DMS79 (cell line): ENCODE data around the gene SMIM26.
"Not testable (repeated sequence)": the region's sequence is repeated elsewhere in the genome, so short reads cannot be mapped to it uniquely, and the experiment has no call there.

Experiments
- DNase-seq: peaks from one replicate; lab custom pipeline; 2025; lab: John Stamatoyannopoulos, UW

The SMIM26 gene, protein sequence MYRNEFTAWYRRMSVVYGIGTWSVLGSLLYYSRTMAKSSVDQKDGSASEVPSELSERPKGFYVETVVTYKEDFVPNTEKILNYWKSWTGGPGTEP

DNA sequence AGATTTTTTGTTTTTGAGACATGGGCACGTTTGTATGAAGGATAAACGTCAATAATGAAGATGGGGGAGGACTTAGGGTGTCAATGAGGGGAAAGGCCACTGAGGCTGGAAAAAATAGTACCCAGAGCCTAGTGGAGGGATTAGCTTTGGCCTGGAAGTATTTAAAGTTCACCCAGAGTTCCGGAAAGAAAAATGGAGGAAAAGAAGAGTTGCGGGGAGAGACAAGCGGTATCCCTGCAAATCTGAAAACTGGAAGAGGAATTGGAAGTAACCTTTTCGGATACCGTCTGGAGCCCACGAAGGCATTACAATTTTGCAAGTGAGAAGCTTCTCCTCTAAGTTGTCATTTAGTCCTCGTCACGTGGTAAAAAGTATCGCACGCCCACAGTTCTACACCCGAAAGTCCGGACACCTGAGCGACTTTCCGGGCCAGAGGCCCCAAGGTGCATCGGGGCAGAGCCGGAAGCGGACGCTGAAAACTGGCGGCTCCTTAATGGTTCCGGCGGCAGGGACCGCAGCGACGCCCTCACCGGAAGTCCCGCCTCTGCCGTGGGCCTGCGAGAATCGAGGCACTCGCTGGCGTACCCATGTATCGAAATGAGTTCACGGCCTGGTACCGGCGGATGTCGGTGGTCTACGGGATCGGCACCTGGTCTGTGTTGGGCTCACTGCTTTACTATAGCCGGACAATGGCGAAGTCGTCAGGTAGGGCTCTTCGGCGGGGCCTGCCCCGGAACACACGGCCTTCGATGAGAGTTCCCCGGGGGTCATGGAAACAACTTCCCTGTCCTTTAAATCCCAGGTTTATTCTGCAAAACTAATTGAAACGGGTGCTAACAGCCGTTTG, at the start of gene SMIM26:
TSS of gene SMIM26 (plus strand) at position 541 of the 847 bp plus-strand sequence. CDS start at position 588, 47 bp downstream.
- peak; percentile 82 for DNase-seq

DNA sequence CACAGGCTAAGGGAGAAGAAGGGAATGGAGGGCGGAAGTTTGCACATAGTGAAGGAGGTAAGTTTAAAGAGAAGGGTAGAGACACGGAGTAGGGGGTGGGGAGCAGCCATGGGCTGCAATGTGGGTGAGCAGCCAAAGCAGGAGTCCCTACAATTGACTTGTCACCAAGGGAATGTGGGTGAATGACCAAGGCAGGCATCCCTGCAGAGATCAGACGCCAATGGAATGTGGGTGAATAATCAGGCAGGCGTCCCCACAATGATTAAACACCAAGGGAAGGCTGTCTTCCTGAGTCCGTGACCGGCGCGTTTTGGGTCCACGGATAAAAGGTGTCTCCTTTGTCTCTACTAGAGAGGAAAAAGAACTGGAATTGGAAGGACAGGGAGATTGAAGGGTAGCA, 45.2 kb upstream of the SMIM26 start:
- DNase-seq, result not testable (repeated sequence)

DNA sequence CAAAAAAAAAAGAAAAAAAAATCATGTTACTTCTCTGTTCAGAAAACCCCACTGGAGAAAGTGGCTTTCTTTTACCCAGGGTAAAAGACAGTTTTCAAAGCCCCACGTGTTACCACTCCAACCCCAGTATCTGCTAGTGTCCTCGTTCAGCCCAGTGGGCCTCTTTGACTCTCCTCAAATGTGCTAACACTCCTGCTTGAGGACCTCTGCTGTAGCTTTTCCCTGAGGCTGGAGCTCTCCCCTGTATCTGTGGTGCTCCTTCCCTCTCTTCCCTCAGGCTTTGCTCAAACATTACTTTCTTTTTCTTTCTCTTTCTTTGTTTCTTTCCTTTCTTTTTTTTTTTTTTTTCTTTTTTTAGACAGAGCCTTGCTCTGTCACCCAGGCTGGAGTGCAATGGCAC, 44.2 kb upstream of the SMIM26 start:
- DNase-seq, result no peak

DNA sequence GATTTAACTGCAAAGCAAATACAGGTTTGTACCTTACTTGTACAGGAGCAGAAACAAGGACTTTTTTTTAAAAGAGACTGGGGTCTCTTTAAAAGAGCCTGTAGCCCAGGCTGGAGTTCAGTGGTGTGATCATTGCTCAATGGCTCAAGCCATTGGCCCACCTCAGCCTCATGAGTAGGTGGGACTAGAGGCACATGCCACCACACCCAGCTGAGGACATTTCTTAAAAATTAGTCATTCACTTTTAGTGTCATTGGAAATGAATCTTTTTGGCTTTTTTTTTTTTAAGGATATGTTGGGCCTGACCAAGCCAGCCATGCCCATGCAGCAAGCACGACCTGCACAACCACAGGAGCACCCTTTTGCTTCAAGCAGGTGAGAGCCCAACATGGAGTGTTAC, 42.6 kb upstream of the SMIM26 start:
- no peak for DNase-seq

DNA sequence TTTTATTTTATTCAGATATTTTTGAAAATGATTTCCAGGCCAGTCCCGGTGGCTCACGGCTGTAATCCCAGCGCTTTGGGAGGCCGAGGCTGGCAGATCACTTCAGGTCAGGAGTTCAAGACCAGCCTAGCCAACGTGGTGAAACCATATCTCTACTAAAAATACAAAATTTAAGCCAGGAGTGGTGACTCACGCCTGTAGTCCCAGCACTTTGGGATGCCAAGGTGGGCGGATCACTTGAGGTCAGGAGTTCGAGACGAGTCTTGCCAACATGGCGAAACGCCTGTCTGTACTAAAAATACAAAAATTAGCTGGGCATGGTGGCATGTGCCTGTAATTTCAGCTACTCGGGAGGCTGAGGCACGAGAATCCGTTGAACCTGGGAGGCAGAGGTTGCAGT, 40.5 kb upstream of the SMIM26 start:
- DNase-seq, result not testable (repeated sequence)

DNA sequence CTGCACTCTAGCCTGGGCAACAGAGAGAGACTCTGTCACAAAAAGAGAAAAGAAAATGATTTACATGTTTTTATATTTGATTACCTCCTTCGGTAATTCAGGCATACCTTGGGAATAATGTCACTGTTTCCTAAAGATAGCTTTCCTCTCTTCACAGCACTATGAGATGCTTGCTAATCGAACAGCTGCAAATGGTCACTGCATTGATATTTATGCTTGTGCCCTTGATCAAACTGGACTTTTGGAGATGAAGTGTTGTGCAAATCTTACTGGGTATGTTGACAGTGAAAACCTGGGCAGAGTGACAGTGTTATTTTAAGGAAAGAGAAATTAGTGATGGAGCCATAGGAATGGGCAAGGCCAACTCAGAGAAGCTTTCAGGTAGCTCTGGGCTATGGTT, 39.9 kb upstream of the SMIM26 start:
- DNase-seq, result no peak

DNA sequence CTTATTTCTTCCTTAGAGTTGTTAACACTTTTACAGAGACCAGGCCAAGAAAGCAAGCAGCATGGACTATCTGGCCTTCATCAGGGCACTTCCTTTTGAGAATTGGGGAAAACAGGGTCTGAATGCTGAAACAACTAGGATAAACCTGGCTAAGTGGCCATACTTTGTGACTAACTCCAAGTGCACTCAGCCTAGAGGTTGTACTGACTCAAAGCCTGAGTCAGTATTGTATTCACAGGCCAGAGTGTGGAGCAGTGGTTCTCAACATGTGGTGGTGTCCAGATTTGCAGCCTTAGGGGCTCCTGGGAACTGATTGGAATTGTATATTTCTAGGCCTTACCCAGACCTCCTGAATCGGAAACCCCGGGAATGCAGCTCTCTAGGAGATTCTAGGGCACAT, 39.4 kb upstream of the SMIM26 start:
- DNase-seq, result no peak

DNA sequence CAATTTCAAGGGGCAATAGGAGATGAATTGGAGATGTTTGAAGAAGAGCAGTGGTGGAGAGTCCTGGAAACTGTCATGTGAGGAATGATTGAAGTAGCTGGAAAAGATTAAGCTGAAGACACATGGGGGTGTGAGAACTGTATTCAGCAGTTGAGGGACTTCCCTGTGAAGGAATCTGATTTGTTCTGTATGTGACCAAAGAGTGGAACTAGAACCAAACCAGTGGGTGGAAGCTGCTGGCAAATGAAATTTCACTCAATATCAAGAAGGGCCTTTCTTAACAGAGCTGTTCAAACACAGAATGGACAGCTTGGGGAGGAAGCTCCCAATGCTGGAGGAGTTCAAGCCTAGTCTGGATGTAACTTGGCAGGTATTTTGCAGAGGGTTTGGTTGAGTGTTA, 38.2 kb upstream of the SMIM26 start:
- DNase-seq, result no peak

DNA sequence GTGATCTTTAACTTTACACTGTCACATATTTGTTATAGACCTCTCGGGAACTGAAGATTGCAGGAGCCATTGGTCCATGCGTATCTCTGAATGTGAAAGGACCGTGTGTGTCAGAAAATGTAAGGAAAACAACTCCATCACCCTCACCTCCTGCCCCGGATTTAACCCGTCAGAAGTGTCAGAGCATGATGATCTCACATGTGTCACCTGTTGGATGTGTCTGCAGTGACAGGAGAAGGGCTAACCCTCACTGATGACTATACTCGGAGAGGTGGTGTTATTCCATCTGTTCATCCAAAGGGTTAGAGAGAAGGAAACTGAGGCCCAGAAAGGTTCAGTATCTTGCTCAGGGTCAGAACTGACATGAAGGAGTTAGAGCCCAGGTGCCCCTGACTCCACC, 34.6 kb upstream of the SMIM26 start:
- no peak for DNase-seq

DNA sequence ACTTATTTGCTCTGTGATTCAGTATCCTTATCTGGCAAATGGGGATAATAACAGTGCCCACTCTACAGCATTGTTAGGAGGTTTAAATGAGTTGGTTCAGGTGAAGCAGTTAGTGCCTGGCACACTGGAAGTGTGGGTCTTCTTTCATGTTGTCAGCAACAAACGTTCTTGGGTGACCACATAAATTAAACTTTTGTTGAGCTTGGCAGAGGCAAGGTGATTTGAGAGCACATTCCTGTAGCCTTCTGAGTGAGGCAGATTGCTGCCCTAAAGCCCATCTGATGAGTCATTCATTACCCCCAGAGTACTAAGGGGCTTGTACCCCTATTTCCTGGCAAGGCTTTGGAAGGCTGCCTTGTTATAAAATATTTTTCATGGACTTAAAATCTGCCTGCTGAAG, 33.7 kb upstream of the SMIM26 start:
- DNase-seq, result no peak

DNA sequence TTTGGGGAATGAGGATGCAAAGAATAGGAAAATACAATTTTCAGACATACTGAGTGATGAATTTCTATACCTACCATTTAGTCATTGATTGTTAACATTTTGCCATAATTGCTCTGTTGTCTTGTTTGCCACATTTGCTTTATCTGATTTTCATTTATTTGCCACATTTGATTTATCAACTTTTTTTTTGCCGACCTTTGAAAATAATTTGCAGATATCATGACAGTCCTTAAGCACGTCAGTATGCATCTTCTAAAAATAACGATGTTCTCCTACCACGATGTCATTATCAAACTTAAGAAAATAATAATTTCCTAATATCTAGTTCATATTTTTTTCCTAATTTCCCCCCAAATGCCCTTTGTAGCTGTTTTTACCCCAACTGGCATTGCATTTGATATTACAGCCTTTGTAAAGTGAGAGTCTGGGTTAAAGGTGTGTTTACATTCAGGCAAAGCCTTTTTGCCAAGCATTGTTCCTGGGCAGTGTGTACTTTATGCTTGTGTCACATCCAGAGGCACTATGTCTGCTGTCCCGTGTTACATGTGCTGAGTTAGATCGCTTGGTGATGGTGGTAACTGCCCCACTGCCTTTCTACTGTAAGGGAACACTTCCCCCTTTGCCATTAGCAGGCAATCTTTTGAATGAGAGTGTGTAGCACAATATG, 33.1 kb upstream of the SMIM26 start:
- no peak for DNase-seq

DNA sequence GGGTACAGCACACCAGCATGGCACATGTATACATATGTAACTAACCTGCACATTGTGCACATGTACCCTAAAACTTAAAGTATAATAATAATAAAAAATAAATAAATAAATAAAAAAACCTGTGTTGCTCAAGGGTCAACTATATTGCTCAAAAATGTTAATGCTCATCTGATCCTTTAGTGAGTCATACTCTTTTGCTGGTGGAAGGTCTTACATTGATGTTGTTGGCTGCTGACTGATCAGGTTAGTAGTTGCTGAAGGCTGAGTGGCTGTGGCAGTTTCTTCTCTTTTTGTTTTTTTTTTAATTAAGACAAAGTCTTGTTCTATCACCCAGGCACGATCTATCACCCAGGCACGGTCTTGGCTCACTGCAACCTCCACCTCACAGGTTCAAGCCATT, 29.6 kb upstream of the SMIM26 start:
- DNase-seq, result no peak

DNA sequence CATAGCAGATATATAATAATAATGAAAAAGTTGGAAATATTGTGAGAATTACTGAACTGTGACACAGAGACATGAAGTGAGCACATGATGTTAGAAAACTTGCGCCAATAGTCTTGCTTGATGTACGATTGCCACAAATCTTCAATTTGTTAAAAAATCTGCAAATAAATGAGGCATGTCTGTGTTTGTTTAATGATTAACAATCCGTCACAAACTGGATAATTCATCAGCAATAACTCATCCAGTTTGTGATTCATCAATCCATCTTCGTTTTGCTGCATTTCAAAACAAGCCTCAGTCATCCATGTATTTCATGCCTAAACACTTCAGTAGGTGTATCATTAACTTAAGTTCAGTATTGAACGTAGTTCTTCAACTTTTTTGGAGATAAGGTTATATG, 25.5 kb upstream of the SMIM26 start:
- no peak for DNase-seq

DNA sequence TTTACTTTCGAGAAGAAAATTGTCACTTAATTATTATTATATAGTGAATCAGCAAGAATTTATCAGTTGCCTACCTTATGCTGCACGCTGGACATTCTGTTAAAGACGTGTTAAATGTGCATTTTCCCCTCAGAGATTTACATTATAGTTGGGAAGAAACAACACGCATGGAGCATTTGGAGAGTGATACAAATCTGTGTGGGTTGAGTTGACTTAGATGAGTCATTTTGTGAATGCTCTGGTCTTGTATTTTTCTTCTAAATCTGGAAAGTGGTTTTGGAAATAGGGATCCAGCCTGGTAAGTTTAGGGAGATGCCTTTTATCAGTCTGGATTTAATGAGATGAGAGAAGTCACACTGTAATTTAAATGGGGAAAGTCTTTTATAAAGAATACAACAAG, 24.0 kb upstream of the SMIM26 start:
- no peak for DNase-seq

DNA sequence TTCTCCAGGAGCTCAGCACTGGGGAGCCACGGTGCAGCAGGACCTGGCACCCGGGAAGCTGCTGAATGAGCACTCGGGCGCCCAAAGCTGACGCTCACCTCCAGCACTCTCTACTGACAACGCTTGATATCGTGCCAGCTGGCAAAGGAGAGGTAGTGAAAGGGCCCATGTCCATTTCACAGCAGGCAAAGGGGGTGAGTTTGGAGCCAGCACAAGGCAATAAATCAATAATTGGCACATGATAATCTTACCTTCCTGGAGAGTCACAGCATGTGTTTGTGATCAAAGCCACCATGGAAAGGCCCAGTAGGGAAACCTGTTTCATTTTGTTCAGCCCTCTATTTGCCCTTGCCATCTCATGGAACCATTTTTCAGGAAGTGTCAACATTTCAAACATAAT, 23.3 kb upstream of the SMIM26 start:
- DNase-seq, result no peak

DNA sequence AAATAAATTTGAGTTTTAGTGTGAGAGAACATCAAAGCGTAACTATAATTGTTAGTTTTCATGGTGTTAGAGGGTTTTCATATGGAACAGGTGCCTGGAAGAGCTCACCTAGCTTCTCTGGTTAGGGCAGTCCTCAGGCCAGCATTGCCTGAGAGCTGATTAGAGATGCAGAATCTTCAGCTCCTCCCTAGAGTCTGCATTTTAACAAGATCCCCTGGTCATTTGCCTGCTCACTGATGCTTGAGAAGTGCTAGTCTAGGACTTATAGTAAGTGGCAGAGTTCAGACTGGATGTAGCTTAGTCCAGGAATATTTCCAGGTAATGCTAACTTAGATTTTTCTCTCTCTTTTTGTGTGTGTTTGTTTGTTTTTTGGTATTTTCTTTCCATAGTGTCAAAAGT, 21.7 kb upstream of the SMIM26 start:
- DNase-seq, result no peak

DNA sequence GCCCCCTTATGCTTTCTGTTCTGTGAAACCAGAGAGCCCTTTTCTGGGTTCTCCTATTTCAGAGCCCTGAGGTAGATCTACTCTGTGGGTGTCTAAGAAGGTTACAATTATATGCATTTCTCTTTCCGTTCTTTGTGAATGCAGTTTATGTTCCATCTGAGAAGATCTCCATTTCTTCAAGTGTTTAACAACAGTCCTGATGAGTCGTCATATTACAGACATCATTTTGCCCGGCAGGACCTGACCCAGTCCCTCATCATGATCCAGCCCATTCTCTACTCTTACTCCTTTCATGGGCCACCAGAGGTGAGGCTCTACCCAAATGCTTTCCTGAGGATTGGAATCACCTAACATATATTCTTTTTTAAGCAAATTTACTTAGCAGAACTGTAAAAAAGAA, 18.8 kb upstream of the SMIM26 start:
- DNase-seq, result no peak

DNA sequence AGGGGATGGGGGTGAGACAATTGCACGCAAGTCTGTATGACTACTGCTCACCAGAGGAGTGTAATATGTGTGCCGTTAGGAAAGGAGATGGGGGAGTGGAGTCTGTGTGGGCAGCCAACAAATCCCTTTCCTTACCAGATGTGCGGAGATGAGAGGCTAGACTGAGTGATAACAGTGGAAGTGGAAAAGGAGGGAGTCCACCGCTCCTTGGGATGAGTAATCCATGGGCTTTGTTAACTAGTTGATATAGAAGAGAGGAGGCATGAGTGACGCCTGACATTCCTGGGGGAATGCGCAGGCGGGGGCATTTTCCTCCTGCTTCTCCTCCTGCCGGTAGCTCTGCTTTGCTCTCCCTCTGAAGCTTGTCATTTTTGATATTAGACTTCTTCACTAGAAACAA, 13.5 kb upstream of the SMIM26 start:
- no peak for DNase-seq

DNA sequence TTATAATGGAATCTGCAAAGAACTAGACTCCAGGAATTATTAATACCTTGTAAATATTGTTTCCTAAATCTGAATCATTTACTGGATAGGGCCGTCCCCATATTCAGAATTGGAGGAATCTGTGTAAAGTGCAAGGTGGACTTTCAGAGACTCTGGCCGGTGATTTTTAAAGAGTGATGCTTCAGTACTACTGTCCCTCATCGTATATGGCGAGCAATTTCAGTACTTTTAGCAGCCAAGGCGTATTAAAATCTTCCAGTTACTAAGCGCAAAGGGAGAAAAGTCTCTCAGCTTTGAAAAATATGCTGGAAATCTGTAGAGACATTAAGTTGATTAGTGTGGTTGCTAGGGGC, 483 bp downstream of the SMIM26 start:
- no peak for DNase-seq

DNA sequence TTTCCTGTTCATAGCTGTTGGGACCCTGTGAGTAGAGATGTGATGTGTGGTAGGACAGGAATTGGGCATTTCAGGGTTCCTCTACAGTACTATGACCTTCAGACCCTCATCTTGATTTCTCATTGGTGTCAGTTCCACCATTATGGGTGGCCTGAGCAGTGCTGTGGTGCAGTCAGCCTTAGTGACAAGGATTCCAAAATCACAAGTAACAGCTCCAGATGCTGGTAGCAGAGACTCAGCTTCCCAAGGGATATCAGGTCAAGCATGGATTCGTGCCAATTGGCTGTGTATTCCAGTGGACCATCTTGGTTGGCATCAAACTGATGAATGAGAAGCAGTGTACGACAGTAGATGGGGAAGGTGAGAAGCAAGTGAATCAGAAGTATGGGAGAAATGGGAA, 3.8 kb downstream of the SMIM26 start:
- no peak for DNase-seq

DNA sequence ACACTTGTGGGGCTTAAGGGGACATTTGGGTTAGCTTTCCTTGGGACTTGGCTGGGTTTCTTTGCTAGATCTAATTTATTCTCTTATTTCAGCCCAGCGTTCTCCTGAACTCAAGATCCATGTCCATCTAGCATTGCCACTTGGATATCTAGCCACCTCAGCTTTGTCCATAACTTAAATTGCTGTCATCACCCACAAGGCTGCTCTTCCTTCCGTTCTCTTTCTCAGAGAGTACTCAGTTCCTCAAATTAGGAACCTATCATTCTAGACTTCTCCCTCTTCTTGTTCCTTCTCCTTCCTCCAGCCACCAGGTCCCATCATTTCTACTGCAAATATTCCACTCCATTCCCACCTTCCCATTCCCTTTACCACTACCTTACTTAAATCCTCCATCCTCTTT, 4.3 kb downstream of the SMIM26 start:
- no peak for DNase-seq

DNA sequence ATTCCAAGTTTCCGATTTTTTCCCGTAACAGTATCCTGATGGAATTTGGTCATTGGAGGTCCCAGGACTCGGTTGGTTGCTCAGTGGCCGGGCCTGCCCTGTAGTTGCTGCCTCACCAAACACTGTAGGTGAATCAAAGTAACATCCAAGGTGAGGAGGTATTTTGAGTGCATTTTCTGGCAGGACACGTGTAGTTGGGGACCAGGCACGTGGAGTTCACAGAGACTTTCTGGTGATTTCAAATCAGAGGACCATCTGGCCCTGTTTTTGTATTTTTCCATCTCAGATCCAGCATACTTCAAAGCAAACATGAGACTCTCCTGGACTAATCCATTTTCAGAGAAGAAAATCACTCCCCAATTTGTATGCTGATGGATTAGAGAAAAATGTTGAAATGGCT, 10.7 kb downstream of the SMIM26 start:
- DNase-seq, result no peak

DNA sequence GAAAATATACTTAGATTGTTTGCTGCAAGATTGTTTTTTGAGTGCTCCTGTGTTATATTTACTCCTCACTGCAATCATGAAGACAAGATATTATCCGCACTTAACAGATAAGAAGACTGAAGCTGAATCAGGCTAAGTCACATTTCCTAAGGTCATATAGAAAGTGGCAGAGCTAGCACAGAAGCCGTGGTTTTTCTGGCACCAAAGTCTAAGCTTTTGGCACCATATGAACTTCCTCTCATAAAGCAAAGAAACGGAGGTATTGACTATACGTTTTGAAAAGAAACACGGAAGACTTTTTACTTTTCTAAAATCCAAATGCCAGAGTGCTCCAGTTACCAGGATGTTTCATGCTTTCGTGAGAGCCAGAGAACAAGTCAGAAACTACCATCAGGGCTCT, 11.3 kb downstream of the SMIM26 start:
- DNase-seq, result no peak

DNA sequence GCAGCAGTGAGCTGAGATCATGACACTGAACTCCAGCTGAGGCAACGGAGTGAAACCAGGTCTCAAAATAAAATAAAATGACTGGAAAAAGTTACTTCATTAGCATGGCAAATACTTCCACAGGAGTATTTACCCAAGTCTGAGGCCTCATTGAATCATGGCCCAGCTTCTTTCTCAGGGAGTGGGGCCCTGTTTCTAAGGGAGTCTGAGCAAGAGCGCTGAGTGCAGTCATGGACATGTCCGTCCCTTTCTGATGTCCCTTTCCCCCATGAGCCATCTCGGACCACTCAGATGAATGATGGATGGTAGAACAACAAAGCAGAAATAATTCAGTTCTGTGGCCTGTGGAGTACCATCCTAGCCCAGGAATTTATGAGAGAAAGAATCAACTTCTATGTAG, 12.8 kb downstream of the SMIM26 start:
- no peak for DNase-seq
